H9 (cell line): ENCODE results near the gene INO80B. TPM values are rescaled to one million over a fixed set of nuclear protein-coding genes. Genes with fewer than 3 reads are reported as not detected.

Experiments
- DNase-seq: peaks from one replicate; pipeline ENCODE4 v3.0.0-alpha.2; 2017
- H2AFZ ChIP-seq: one replicate; pipeline ENCODE4 v1.6.1; 2013; ENCODE audit warnings: mild to moderate bottlenecking, low read length, control low read depth, moderate library complexity
- H2AK5ac ChIP-seq: 2 replicates; pipeline ENCODE4 v1.6.1; 2013; ENCODE audit warnings: low read length, control low read depth, mixed read lengths; ENCODE audit not compliant: insufficient read length
- H2BK120ac ChIP-seq: one replicate; pipeline ENCODE4 v1.6.1; 2013; ENCODE audit warnings: low read depth, mild to moderate bottlenecking, low read length, control low read depth, inconsistent platforms; ENCODE audit not compliant: poor library complexity, severe bottlenecking
- H2BK12ac ChIP-seq: 2 replicates; pipeline ENCODE4 v1.6.1; 2013; ENCODE audit warnings: low read length, control low read depth, mixed read lengths, low read depth; ENCODE audit not compliant: insufficient read length
- H2BK15ac ChIP-seq: 2 replicates; pipeline ENCODE4 v1.6.1; 2013; ENCODE audit warnings: low read depth, low read length, control low read depth
- H2BK20ac ChIP-seq: one replicate; pipeline ENCODE4 v1.6.1; 2013; ENCODE audit warnings: low read depth, mild to moderate bottlenecking, low read length, control low read depth, inconsistent platforms; ENCODE audit not compliant: poor library complexity, severe bottlenecking
- H2BK5ac ChIP-seq: 2 replicates; pipeline ENCODE4 v1.6.1; 2013; ENCODE audit warnings: low read length, control low read depth, mixed read lengths; ENCODE audit not compliant: insufficient read length
- H3K14ac ChIP-seq: 2 replicates; pipeline ENCODE4 v1.6.1; 2013; ENCODE audit warnings: low read length, control low read depth; ENCODE audit not compliant: insufficient read depth
- H3K18ac ChIP-seq: 2 replicates; pipeline ENCODE4 v1.6.1; 2013; ENCODE audit warnings: low read depth, mild to moderate bottlenecking, mixed read lengths, low read length, control low read depth; ENCODE audit not compliant: insufficient read length
- H3K23ac ChIP-seq: 2 replicates; pipeline ENCODE4 v1.6.1; 2013; ENCODE audit warnings: low read length, control low read depth, mixed read lengths, low read depth; ENCODE audit not compliant: insufficient read length
- H3K23me2 ChIP-seq: 2 replicates; pipeline ENCODE4 v1.6.1; 2013; ENCODE audit warnings: low read depth, mild to moderate bottlenecking, mixed read lengths, low read length, control low read depth; ENCODE audit not compliant: insufficient read length, poor library complexity, severe bottlenecking
- H3K27ac ChIP-seq: 2 replicates; pipeline ENCODE4 v1.5.1; 2013; ENCODE audit warnings: low read length, control low read depth, mixed read lengths, low read depth; ENCODE audit not compliant: insufficient read length
- H3K27me3 ChIP-seq: 2 replicates; pipeline ENCODE4 v1.6.1; 2013; ENCODE audit warnings: low read length, control low read depth, inconsistent platforms; ENCODE audit not compliant: insufficient read depth
- H3K4ac ChIP-seq: 2 replicates; pipeline ENCODE4 v1.6.1; 2013; ENCODE audit warnings: low read depth, mild to moderate bottlenecking, control low read depth, inconsistent platforms, low read length, moderate library complexity
- H3K4me1 ChIP-seq: 2 replicates; pipeline ENCODE4 v1.6.1; 2013; ENCODE audit warnings: low read length, control low read depth, inconsistent platforms; ENCODE audit not compliant: insufficient read depth
- H3K4me2 ChIP-seq: 2 replicates; pipeline ENCODE4 v1.6.1; 2013; ENCODE audit warnings: low read length, control low read depth, mixed read lengths; ENCODE audit not compliant: insufficient read length, insufficient read depth
- H3K56ac ChIP-seq: 2 replicates; pipeline ENCODE4 v1.6.1; 2013; ENCODE audit warnings: low read depth, mild to moderate bottlenecking, mixed read lengths, low read length, control low read depth; ENCODE audit not compliant: insufficient read length
- H3K79me1 ChIP-seq: 2 replicates; pipeline ENCODE4 v1.6.1; 2013; ENCODE audit warnings: low read depth, mild to moderate bottlenecking, moderate library complexity, low read length, control low read depth, inconsistent platforms; ENCODE audit not compliant: insufficient read depth, poor library complexity, severe bottlenecking
- H3K79me2 ChIP-seq: 2 replicates; pipeline ENCODE4 v1.6.1; 2013; ENCODE audit warnings: low read length, control low read depth, inconsistent platforms; ENCODE audit not compliant: insufficient read depth
- H3K9ac ChIP-seq: 2 replicates; pipeline ENCODE4 v1.6.1; 2013; ENCODE audit warnings: low read length, control low read depth, mixed read lengths; ENCODE audit not compliant: insufficient read length; ENCODE audit errors: extremely low read depth
- H3K9me3 ChIP-seq: one replicate; pipeline ENCODE4 v1.6.1; 2013; ENCODE audit warnings: low read depth, low read length, inconsistent platforms; ENCODE audit not compliant: control insufficient read depth
- H3T11ph ChIP-seq: one replicate; pipeline ENCODE4 v1.6.1; 2013; ENCODE audit warnings: mild to moderate bottlenecking, low read length, control low read depth, inconsistent platforms
- H4K20me1 ChIP-seq: one replicate; pipeline ENCODE4 v1.6.1; 2013; ENCODE audit not compliant: control insufficient read depth, insufficient read length, insufficient read depth
- H4K5ac ChIP-seq: 2 replicates; pipeline ENCODE4 v1.6.1; 2013; ENCODE audit warnings: low read depth, mild to moderate bottlenecking, mixed read lengths, low read length, control low read depth; ENCODE audit not compliant: insufficient read length
- H4K8ac ChIP-seq: replicated peaks from 2 replicates; pipeline ENCODE4 v1.6.1; 2013; ENCODE audit warnings: low read length, control low read depth, mixed read lengths, low read depth; ENCODE audit not compliant: insufficient read length
- H4K91ac ChIP-seq: 2 replicates; pipeline ENCODE4 v1.6.1; 2013; ENCODE audit warnings: low read depth, mild to moderate bottlenecking, moderate library complexity, mixed read lengths, low read length, control low read depth; ENCODE audit not compliant: insufficient read length
- H3K27ac Mint-ChIP-seq, 3 experiments: 2 replicates in 2 of 3; 3 replicates in 1 of 3; pipeline ENCODE4 v1.8.0; 2020 to 2021; ENCODE audit warnings: mixed read lengths in 3 of 3, mild to moderate bottlenecking in 1 of 3, moderate library complexity in 1 of 3
- H3K27me3 Mint-ChIP-seq: 2 replicates; pipeline ENCODE4 v1.8.0; 2021; ENCODE audit warnings: low read depth, mild to moderate bottlenecking, moderate library complexity, mixed read lengths
- H3K36me3 Mint-ChIP-seq, 3 experiments: 2 replicates in 2 of 3; 3 replicates in 1 of 3; pipeline ENCODE4 v1.8.0; 2020 to 2021; ENCODE audit warnings: low read depth in 3 of 3, mixed read lengths in 3 of 3; ENCODE audit not compliant: insufficient read depth in 1 of 3
- H3K4me1 Mint-ChIP-seq, 2 experiments: 2 replicates each; pipeline ENCODE4 v1.8.0; 2020; ENCODE audit warnings: mixed read lengths in 2 of 2
- H3K4me3 Mint-ChIP-seq, 2 experiments: 2 replicates in 1 of 2; 3 replicates in 1 of 2; pipeline ENCODE4 v1.8.0; 2020 to 2021; ENCODE audit warnings: mild to moderate bottlenecking in 2 of 2, mixed read lengths in 2 of 2, moderate library complexity in 1 of 2
- H3K9me3 Mint-ChIP-seq, 2 experiments: 2 replicates in 1 of 2; 3 replicates in 1 of 2; pipeline ENCODE4 v1.8.0; 2020; ENCODE audit warnings: mild to moderate bottlenecking in 2 of 2, mixed read lengths in 2 of 2, moderate library complexity in 1 of 2
- total RNA-seq: library from RNA; stranded (reverse); gene quantifications from 2 replicates; pipeline ENCODE4 v1.2.1, GENCODE V29; 2021
- TF ChIP-seq, protein P1 (sequence below): fragments of 200-600 bp; sonication (generic); conservative IDR thresholded peaks from 3 replicates; pipeline ENCODE4 v1.8.0; 2021; ENCODE audit warnings: antibody characterized with exemption, mild to moderate bottlenecking

The INO80B gene
- total RNA-seq, 1 experiment from 2014 or later: 17.6 TPM

DNA sequence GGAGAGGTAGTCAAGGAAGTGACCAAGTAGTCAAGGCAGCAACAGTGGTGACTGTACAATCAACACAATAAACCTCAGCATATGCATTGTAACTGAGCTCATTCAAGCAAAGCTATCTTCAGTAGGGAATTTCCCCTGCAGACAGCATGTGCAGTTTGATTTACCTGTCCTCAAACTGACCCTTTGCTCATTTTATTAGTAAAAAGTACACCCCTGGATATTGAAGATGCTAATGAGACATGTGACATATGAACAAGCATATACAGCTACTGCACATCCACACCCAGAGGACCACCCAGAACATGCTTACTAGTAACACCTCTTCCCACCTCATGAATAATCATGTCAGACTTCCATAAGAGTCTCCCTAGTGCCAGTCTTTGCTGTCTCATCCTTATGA is 48.9 kb upstream of the INO80B start:
- Histone ChIP-seq H3K56ac (no peak overlapping the region), H3K27ac (no peak overlapping the region), H3K4me2 (no peak overlapping the region), H3K23ac (no peak overlapping the region), H2BK120ac (no peak overlapping the region), H3K23me2 (no peaks in the 10 kb centered on the region), H3K4me1 (no peaks in the 10 kb centered on the region), H3K9me3 (no peaks in the 10 kb centered on the region), H3K27me3 (no peaks in the 10 kb centered on the region), H4K8ac (no peak overlapping the region), H3K18ac (no peak overlapping the region), H2AK5ac (no peak overlapping the region), H2BK12ac (no peak overlapping the region), H2AFZ (no peak overlapping the region), H4K20me1 (no peaks in the 10 kb centered on the region), H3K9ac (no peak overlapping the region), H4K91ac (no peak overlapping the region), H2BK20ac (no peak overlapping the region), H2BK5ac (no peak overlapping the region), H3K14ac (no peak overlapping the region), H3T11ph (no peak overlapping the region), H3K79me2 (no peaks in the 10 kb centered on the region), H3K79me1 (no peaks in the 10 kb centered on the region), H3K4ac (no peak overlapping the region), H2BK15ac (no peak overlapping the region), H4K5ac (no peak overlapping the region)
- Mint-ChIP-seq H3K27me3 (peaks cover 17% of the 10 kb centered on the region), H3K27ac (no peak overlapping the region), H3K36me3 (no peaks in the 10 kb centered on the region), H3K4me1 (no peaks in the 10 kb centered on the region), H3K4me3 (no peak overlapping the region), H3K9me3 (no peaks in the 10 kb centered on the region)
- no peak for DNase-seq
- TF ChIP-seq, protein P1, sequence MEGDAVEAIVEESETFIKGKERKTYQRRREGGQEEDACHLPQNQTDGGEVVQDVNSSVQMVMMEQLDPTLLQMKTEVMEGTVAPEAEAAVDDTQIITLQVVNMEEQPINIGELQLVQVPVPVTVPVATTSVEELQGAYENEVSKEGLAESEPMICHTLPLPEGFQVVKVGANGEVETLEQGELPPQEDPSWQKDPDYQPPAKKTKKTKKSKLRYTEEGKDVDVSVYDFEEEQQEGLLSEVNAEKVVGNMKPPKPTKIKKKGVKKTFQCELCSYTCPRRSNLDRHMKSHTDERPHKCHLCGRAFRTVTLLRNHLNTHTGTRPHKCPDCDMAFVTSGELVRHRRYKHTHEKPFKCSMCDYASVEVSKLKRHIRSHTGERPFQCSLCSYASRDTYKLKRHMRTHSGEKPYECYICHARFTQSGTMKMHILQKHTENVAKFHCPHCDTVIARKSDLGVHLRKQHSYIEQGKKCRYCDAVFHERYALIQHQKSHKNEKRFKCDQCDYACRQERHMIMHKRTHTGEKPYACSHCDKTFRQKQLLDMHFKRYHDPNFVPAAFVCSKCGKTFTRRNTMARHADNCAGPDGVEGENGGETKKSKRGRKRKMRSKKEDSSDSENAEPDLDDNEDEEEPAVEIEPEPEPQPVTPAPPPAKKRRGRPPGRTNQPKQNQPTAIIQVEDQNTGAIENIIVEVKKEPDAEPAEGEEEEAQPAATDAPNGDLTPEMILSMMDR: no peak
